Panc1 (cell line): ENCODE measurements around the gene ADAM10. TPM values are rescaled to one million over a fixed set of nuclear protein-coding genes. Genes with fewer than 3 reads are reported as not detected.

Source experiments
- ATAC-seq: fragments of 200-7000 bp; cut with Tn5 transposase; 2 replicates; pipeline ENCODE4 v1.9.1; 2020; ENCODE audit warnings: mild to moderate bottlenecking, moderate library complexity
- BruUV-seq: library from RNA; stranded (reverse); fragments of 400-500 nt; replicated peaks from 2 replicates; lab custom pipeline; 2021; lab: Mats Ljungman, UMichigan
- CTCF ChIA-PET: fragments of 300-600 bp; sonication (Branson Sonifier 250); formaldehyde crosslinking; loops from one replicate; lab custom pipeline; 2022; ENCODE audit warnings: antibody characterized with exemption; lab: Charles Lee
- POLR2A ChIA-PET: fragments of 300-600 bp; sonication (Branson Sonifier 250); formaldehyde crosslinking; loops from one replicate; lab custom pipeline; 2022; ENCODE audit warnings: antibody characterized with exemption; lab: Charles Lee
- DNase-seq: peaks from one replicate; pipeline ENCODE4 v3.0.0-alpha.2; 2010; ENCODE audit warnings: low read depth, low spot score
- H3K27ac ChIP-seq: 2 replicates; pipeline ENCODE4 v1.5.1; 2011; ENCODE audit warnings: mild to moderate bottlenecking, low read length, inconsistent platforms
- H3K27me3 ChIP-seq: fragments of 200-500 bp; sonication (Bioruptor generic); 2 replicates; pipeline ENCODE4 v1.6.0; 2014; ENCODE audit warnings: low read length, inconsistent platforms; ENCODE audit not compliant: control insufficient read depth, insufficient read depth
- H3K36me3 ChIP-seq: fragments of 200-500 bp; sonication (Bioruptor generic); 2 replicates; pipeline ENCODE4 v1.5.1; 2014; ENCODE audit warnings: inconsistent platforms, mild to moderate bottlenecking, low read length, moderate library complexity; ENCODE audit not compliant: control insufficient read depth, insufficient read depth
- H3K4me1 ChIP-seq: 2 replicates; pipeline ENCODE4 v1.5.1; 2011; ENCODE audit warnings: inconsistent platforms, mild to moderate bottlenecking, low read length, moderate library complexity; ENCODE audit not compliant: control insufficient read depth, insufficient read depth
- H3K4me3 ChIP-seq, 2 experiments: 2 replicates each; pipeline ENCODE4 v1.5.1; 2011 to 2012; ENCODE audit warnings: low read depth in 2 of 2, low read length in 2 of 2, mild to moderate bottlenecking in 2 of 2, inconsistent platforms in 1 of 2, moderate library complexity in 1 of 2
- H3K9me3 ChIP-seq: fragments of 200-500 bp; sonication (Bioruptor generic); 2 replicates; pipeline ENCODE4 v1.5.1; 2014; ENCODE audit warnings: low read depth, mild to moderate bottlenecking, inconsistent platforms, low read length, moderate library complexity; ENCODE audit not compliant: control insufficient read depth, insufficient read depth
- POLR2AphosphoS5 ChIP-seq: IDR thresholded peaks from 2 replicates; pipeline ENCODE4 v1.6.1; 2012; ENCODE audit warnings: mild to moderate bottlenecking, low read depth, low read length, moderate library complexity
- SIN3A ChIP-seq: IDR thresholded peaks from 2 replicates; pipeline ENCODE4 v1.6.1; 2012; ENCODE audit warnings: low read depth, mild to moderate bottlenecking, low read length, moderate library complexity, borderline replicate concordance; ENCODE audit not compliant: insufficient read depth
- TCF7L2 ChIP-seq: IDR thresholded peaks from 2 replicates; pipeline ENCODE4 v1.6.1; 2011; ENCODE audit warnings: mild to moderate bottlenecking, low read depth, low read length, inconsistent platforms
- in situ Hi-C: cut with HindIII; loops from 2 replicates; pipeline ENCODE4 v1.10.0; 2016; ENCODE audit warnings: low sequenced_read_pairs, low pct_unique_long_range_greater_than_20kb
- intact Hi-C: fragments of 100-400 bp; cut with micrococcal nuclease; formaldehyde crosslinking; loops from one replicate; pipeline ENCODE4 v1.10.0; 2022; ENCODE audit not compliant: unreplicated experiment
- total RNA-seq: library from RNA; stranded (reverse); gene quantifications from one replicate; pipeline ENCODE4 v1.2.1, GENCODE V29; 2021; ENCODE audit not compliant: unreplicated experiment
- TF ChIP-seq, protein P1 (sequence below): fragments of 450-650 bp; IDR thresholded peaks from 2 replicates; pipeline ENCODE4 v1.5.1; 2017; ENCODE audit warnings: mild to moderate bottlenecking
- TF ChIP-seq, protein P2 (sequence below), 2 experiments: IDR thresholded peaks; 2 replicates each; pipeline ENCODE4 v1.6.1; 2011 to 2012; ENCODE audit warnings: low read depth in 2 of 2, control low read depth in 1 of 2, low read length in 1 of 2, mild to moderate bottlenecking in 1 of 2, moderate library complexity in 1 of 2; ENCODE audit not compliant: insufficient read depth in 1 of 2

Gene ADAM10
- total RNA-seq, 1 experiment from 2014 or later = 176 TPM

DNA sequence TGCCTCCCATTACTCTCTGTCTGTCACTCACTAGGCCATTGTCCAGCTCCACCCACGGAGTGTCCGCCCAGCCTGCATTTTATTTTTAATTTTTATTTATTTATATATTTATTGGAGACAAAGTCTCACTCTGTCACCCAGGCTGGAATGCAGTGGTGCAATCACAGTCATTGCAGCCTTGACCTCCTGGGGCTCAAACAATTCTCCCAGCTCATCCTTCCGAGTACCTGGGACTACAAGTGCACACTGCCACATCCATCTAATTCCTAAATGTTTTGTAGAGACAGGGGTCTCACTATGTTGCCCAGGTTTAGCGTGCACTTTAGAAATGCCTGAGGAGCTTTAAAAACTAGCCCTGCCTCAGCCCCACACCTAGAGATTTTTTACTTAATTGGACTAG is 176.2 kb downstream of the ADAM10 start:
- ChIA-PET CTCF (no interaction called here), POLR2A (no interaction called here)
- in situ Hi-C loops (no loop called here), intact Hi-C loops (no loop called here)
- ATAC-seq (no peak), DNase-seq (no peak)
- no TSS peak for BruUV-seq
- no peaks in the 10 kb centered on the region for H3K36me3 ChIP-seq
- no peaks in the 10 kb centered on the region for H3K4me1 ChIP-seq
- no peak overlapping the region for H3K4me3 ChIP-seq
- TF ChIP-seq, protein P1, sequence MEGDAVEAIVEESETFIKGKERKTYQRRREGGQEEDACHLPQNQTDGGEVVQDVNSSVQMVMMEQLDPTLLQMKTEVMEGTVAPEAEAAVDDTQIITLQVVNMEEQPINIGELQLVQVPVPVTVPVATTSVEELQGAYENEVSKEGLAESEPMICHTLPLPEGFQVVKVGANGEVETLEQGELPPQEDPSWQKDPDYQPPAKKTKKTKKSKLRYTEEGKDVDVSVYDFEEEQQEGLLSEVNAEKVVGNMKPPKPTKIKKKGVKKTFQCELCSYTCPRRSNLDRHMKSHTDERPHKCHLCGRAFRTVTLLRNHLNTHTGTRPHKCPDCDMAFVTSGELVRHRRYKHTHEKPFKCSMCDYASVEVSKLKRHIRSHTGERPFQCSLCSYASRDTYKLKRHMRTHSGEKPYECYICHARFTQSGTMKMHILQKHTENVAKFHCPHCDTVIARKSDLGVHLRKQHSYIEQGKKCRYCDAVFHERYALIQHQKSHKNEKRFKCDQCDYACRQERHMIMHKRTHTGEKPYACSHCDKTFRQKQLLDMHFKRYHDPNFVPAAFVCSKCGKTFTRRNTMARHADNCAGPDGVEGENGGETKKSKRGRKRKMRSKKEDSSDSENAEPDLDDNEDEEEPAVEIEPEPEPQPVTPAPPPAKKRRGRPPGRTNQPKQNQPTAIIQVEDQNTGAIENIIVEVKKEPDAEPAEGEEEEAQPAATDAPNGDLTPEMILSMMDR = no peak
- TF ChIP-seq POLR2AphosphoS5 (no peak), TCF7L2 (no peak), SIN3A (no peak)
- TF ChIP-seq, protein P2, sequence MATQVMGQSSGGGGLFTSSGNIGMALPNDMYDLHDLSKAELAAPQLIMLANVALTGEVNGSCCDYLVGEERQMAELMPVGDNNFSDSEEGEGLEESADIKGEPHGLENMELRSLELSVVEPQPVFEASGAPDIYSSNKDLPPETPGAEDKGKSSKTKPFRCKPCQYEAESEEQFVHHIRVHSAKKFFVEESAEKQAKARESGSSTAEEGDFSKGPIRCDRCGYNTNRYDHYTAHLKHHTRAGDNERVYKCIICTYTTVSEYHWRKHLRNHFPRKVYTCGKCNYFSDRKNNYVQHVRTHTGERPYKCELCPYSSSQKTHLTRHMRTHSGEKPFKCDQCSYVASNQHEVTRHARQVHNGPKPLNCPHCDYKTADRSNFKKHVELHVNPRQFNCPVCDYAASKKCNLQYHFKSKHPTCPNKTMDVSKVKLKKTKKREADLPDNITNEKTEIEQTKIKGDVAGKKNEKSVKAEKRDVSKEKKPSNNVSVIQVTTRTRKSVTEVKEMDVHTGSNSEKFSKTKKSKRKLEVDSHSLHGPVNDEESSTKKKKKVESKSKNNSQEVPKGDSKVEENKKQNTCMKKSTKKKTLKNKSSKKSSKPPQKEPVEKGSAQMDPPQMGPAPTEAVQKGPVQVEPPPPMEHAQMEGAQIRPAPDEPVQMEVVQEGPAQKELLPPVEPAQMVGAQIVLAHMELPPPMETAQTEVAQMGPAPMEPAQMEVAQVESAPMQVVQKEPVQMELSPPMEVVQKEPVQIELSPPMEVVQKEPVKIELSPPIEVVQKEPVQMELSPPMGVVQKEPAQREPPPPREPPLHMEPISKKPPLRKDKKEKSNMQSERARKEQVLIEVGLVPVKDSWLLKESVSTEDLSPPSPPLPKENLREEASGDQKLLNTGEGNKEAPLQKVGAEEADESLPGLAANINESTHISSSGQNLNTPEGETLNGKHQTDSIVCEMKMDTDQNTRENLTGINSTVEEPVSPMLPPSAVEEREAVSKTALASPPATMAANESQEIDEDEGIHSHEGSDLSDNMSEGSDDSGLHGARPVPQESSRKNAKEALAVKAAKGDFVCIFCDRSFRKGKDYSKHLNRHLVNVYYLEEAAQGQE (IDR thresholded peaks at IDR 0.05; ENCODE audit: insufficient read depth in 1 of 2, low read depth in 2 of 2, low read length in 1 of 2) = no peak
- no peaks in the 10 kb centered on the region; the same call in 1 of the 2 replicates for H3K27me3 ChIP-seq
- no peaks in the 10 kb centered on the region for H3K9me3 ChIP-seq
- H3K27ac ChIP-seq = no peak overlapping the region

DNA sequence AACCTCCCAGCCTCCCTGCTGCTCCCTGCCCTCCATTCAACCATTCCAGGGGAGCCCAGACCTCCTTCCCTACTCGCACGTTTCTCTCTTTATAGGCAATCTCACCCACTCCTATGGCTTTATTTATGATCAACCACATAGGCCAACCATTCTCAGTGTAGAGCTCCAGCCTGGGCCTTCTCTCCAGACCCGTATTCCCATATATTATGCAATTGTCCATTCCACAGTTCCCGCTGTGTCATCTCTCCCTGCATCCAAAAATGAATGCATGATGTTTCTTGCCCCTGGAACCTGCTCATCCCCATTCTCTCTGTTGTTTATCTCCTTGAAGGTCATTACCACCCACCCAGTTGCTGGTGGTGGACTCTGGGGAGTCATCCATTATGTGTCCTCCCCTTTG is 177.0 kb downstream of the ADAM10 start:
- H3K27me3 ChIP-seq = no peaks in the 10 kb centered on the region; the same call in 1 of the 2 replicates
- CTCF ChIA-PET = no interaction called here
- intact Hi-C loops (no loop called here), in situ Hi-C loops (no loop called here)
- BruUV-seq = no TSS peak
- no peaks in the 10 kb centered on the region for H3K36me3 ChIP-seq
- no peak overlapping the region for H3K27ac ChIP-seq
- no peaks in the 10 kb centered on the region for H3K9me3 ChIP-seq
- H3K4me3 ChIP-seq = no peak overlapping the region
- ATAC-seq (no peak), DNase-seq (no peak)
- TF ChIP-seq, protein P2 (IDR thresholded peaks at IDR 0.05; ENCODE audit: insufficient read depth in 1 of 2, low read depth in 2 of 2, low read length in 1 of 2) = no peak
- TF ChIP-seq POLR2AphosphoS5 = no peak
- no peak for TF ChIP-seq SIN3A
- TF ChIP-seq TCF7L2 = no peak
- TF ChIP-seq, protein P1 = no peak
- no peaks in the 10 kb centered on the region for H3K4me1 ChIP-seq
- POLR2A ChIA-PET = no interaction called here
